ENCODE results near the gene EARS2. TPM values are rescaled to one million over a fixed set of nuclear protein-coding genes. Genes with fewer than 3 reads are reported as not detected.
"Not testable (repeated sequence)": the region's sequence is repeated elsewhere in the genome, so short reads cannot be mapped to it uniquely, and the experiment has no call there.

The EARS2 gene
- 10 to 100 TPM in 1 of 2 donors, 1 to 10 TPM in 1; 9.9 to 11.1 TPM for total RNA-seq
- long read RNA-seq, donor 1, partial matches to known transcripts: 2 of 6 reads
- long read RNA-seq, donor 1, other reads (novel, unspliced or antisense): 0 of 6 reads
- long read RNA-seq, donor 2, partial matches to known transcripts: 5 of 18 reads
- long read RNA-seq, donor 2, other reads (novel, unspliced or antisense): 6 of 18 reads

DNA sequence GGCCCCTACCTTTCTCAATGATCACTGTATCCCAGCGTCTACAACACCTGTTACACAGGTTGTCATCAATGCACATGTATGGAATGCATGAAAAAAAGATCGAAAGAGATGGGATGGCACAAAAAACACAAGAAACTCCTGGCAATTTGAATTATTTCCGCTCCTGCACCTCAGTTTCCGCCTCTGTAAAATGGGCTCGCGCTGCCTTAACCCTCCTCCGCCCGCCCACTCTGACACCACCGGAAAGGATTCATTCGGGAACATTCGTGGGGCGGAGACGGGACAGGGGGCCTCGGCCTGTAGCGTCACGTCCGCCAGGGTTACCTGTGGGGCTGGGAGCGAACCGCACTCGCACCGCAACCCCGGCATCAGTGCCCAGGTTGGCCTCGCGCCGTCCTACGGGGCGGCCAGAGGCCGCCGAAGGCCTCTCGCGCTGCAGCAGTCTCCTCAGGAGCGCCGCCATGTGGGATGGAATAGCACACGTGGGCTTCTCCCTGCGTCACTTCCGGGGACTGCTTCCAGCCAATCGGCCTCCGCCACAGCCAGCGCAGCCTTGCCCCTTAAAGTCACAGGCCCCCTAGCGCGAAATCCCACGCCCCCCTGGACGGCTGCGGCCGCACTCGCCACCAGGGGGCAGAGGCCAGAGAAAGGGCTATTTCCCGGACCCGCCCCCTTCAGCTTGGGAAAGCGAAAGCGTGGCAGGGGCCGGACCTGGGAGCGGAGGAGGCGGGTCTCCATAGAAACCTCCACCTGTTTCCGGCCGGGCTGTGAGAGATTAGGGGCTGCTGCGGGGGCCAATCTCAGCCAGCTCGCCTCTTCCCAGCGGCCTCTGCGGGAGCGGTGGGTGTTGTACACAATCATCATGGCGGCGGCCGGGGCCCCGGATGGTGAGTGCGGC, at the start of gene EARS2, which contains the start of gene UBFD1:
EARS2 (minus strand) TSS at position 470 of the 898 bp plus-strand sequence; CDS start at position 463, 7 bp downstream.
UBFD1 (plus strand) TSS at position 847 of the 898 bp plus-strand sequence; CDS start at position 863, 16 bp downstream.
- DNase-seq (ENCODE audit: low spot score): peak; percentile 99
- intact Hi-C loops (cut with DNase I): no loop called here

DNA sequence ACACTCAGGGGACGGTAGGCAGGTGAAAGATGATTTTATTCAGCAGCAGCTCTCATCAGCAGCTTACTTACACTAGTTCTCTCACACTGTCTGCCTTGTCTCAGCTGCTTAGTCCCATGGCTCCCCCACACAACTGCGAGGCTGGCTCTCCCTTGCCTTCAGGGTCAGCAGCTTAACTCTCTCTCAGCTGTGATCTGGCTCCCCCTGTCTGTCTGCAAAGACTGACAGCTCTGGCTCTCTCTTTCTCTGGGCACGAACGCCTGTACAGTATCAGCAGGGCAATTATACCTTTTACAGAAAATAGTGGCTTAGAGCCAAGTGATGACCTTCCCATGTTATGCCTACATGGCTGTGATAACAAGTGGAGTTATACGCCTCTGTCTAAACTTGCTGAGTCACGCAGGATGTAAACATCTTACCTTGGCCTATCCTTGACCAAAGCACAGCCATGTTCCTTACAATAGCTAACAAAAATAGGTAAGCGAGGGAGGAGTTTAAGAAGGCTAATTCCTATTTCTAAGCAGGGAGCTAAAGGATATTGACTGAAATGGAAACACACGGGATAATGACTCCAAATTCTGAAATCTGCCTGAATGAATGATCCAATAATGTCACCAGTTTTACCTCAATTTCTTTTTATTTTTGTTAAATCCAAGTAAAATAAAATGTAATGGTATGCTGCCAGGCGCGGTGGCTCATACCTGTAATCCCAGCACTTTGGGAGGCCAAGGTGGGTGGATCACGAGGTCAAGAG, 40.0 kb upstream of the EARS2 start:
- DNase-seq (ENCODE audit: low spot score): peak; percentile 50
- intact Hi-C loops (cut with DNase I): no loop called here

DNA sequence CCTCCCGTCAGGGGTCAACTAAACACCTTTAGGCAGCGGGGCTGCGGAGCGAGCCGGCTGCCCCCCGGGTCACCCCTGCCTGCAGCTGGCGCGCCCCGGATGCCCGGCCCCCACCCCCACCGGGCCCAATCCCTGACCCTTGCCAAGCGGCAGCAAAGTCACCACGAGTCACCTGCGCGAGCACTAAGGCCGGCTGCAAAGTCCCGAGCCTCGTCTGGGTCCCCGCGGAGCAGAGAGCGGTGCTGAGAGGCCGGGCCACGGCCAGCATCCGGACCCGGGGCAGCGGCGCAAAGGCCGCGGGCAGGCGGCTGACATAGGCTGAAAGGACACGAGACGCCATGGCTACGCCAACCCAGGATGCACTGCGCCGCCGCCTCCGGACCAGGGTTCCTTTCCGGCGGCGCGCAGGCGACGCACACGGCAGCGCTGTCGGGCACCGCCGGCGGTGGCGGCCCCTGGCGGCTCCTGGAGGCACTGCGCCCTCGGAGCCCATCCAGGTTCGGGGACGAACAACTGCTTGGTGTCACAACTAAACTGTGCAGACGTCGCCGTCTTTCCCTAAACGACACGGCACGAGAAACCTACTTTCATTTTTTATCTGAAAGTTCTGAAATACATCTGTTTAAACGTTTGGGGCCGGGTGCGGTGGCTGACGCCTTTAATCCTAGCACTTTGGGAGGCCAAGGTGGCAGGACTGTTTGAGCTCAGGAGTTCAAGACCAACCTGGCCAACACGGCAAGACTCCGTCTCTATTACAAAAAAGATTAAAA, 39.0 kb upstream of the EARS2 start, which contains the start of gene NDUFAB1:
NDUFAB1 (minus strand) TSS at position 366 of the 770 bp plus-strand sequence; CDS start at position 340, 26 bp downstream.
- intact Hi-C loops (cut with DNase I): no loop called here
- DNase-seq (ENCODE audit: low spot score): peak; percentile 97

DNA sequence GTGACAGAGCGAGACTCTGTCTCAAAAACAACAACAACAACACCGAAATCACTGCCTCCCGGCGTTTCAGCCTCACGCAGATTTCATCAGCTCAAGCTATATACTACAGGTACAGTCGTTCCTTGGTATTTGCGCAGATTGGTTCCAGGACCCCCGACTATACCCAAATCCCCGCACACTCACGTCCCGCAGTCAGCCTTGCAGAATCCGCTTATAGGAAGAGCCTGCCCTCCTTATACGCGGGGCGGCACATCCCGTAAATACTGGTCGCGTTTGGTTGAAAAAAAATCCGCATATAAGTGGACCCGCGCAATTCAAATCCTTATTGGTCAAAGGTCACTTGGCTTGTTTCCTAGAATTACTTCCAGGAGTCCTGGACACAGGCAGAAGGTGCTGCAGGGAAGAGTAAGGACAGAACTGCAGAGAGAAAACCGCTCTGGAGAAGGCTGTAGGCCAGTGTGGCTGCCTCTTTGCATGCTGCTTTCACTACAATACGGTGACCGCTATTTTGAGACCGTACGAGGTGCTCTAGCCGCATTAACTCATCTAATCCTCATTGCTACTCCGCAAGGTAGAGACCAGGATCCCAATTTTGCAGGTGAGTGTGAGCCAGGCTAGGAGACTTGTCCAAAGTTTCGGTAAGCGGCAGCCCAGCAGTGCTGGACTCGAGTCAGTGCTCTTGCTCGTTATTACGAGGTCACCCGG, 38.2 kb upstream of the EARS2 start:
- no peak for DNase-seq (ENCODE audit: low spot score)
- intact Hi-C loops (cut with DNase I): no loop called here

DNA sequence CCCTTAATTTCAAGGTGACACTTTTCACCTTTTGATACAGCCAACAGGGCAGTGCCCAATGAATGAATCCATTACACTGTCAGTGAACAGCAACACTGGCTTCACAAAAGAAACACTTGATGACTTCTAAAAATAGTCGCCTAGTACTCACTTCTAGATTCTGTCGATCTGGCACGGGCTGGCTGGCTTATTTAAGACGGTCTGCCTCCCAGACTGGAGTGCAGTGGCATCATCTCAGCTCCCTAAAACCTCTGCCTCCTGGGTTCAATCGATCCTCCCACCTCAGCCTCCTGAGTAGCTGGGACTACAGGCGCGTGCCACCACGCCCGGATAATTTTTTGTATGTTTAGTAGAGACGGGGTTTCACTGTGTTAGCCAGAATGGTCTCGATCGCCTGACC, 37.0 kb upstream of the EARS2 start:
- intact Hi-C loops (cut with DNase I): no loop called here
- DNase-seq (ENCODE audit: low spot score): peak; percentile 50

DNA sequence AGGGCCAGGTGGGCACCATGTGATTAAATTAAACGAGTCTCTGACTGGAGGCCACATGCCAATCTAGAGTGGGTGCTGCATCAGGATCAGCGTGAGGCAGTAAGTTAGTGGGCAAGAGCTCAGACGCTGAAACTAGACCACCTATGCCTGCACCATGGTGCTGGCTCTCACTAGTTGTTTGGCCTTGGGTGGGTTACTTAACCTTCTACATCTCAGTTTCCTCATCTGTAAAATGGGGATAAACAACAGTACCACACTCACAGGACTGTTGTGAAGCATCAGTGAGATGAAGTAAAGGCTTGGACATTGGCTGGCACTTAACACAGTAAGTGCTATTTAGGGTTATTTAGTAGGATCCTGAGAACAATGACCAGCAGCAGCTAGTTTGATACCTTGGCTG, 33.0 kb upstream of the EARS2 start:
- peak; percentile 23 for DNase-seq (ENCODE audit: low spot score)
- intact Hi-C loops (cut with DNase I): no loop called here

DNA sequence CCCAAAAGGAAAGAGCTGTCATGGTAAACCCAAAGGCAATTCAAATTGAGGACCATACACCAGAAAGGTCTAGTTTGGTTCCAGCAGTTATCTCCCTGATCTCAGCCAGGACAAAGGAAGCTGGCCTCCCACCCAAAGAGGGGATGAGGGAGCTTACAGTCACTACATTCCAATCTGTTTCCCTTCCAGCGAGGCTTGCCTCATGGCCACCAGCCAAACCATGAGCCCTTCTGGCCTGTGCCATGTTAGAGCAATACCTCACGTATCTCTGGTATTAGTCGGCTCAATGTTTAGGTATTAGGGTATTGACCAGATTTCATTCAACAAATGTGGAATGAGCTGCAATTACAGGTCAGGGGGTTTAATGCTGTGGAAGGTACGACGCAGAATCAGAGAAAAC, 30.6 kb upstream of the EARS2 start:
- peak; percentile 34 for DNase-seq (ENCODE audit: low spot score)
- intact Hi-C loops (cut with DNase I): no loop called here

DNA sequence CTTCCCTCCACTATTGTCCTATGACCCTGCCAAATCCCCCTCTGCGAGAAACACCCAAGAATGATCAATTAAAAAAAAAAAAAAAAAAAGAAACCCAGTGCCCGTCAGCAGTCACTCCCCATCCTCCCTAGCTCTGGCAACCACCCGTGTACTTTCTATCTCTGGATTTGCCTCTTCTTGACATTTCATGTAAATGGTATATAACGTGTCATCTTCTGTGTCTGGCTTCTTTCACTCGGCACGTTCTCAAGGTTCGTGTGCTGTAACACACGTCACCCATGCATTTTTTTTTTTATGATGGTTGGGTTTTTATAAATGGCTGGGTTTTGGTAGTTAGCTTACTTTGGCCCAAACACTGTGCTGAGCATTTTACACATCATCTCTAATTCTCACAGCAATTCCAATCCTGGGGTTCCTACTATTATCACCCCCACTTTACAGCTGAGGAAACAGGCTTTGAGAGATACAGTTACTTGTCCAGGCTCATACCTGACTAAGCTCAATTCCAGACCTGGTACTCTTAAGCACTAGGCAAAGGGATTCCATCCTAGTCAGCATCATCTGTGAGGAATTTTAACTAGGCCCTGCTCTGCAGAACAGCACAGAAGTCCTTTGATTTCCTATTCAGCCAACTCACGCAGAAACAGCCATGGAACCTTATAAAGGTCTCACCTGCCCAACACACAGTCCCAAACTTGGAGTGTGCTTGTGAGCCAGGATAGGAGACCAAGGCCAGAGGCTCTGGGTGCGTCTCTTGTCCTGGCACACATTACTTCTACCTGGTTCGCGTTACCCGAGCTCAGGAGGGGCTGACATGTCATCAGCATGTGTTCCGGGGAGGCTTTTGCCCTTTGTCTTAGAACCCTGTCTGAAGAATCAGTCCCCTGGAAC, 27.3 kb upstream of the EARS2 start:
- intact Hi-C loops (cut with DNase I): no loop called here
- no peak for DNase-seq (ENCODE audit: low spot score)

DNA sequence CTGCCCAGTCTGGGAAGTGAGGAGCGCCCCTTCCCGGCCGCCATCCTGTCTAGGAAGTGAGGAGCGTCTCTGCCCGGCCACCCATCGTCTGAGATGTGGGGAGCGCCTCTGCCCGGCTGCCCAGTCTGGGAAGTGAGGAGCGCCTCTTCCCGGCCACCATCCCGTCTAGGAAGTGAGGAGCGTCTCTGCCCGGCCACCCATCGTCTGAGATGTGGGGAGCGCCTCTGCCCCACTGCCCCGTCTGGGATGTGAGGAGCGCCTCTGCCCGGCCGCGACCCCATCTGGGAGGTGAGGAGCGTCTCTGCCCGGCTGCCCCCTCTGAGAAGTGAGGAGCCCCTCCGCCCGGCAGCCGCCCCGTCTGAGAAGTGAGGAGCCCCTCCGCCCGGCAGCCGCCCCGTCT, 26.1 kb upstream of the EARS2 start:
- DNase-seq (ENCODE audit: low spot score); intact Hi-C loops (cut with DNase I): not testable (repeated sequence)

DNA sequence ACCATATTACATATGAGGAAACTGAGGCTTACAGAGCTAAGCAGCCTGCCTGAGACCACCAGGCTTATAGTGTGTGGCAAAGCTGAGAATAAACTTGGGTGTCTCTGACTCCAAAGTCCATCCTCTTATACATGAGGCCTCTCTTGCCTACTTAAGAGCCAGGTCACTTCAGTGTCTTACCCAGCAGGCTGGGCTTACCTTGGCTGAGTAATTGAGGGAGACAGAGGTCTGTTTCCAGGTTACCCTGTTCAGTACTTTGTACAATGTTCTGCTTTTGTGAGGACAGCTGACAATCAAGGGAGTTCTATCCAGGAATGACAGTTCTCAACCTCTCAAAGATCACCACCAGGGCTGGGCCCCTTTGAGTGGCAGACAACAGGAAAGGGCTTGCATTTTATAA, 24.6 kb upstream of the EARS2 start:
- intact Hi-C loops (cut with DNase I): no loop called here
- DNase-seq (ENCODE audit: low spot score): no peak

DNA sequence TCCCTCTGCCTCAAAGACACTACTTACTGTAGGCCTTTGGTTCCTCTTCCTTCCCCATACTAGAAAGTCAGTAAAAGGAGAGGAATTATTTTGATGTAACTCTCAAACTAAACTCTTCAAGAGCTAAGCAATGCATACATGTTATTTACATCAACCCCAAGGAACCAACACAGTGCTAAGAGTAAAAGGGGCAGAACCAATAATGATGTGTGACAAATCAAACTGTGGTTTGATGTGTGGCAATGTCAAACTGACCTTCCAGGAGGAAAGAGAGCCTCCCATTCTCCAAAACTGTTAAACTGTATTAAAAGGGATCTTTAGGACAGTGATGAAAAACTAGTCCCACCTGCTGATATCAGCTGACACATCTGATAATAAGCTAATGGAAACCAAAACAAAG, 23.2 kb upstream of the EARS2 start:
- DNase-seq (ENCODE audit: low spot score): no peak
- intact Hi-C loops (cut with DNase I): no loop called here

DNA sequence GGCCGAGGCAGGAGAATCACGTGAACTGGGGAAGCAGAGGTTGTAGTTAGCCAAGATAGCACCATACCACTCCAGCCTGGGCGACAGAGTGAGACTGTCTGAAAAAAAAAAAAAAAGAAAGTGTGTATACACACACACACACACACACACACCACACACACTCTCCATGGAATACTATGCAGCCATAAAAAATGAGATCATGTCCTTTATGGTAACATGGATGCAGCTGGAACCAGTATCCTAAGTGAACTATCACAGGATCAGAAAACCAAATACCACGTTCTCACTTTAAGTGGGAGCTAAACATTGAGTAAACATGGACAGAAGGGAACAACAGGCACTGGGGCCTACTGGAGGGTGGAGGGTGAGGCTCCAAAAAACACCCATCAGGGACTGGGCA, 22.2 kb upstream of the EARS2 start:
- no peak for DNase-seq (ENCODE audit: low spot score)
- intact Hi-C loops (cut with DNase I): no loop called here

DNA sequence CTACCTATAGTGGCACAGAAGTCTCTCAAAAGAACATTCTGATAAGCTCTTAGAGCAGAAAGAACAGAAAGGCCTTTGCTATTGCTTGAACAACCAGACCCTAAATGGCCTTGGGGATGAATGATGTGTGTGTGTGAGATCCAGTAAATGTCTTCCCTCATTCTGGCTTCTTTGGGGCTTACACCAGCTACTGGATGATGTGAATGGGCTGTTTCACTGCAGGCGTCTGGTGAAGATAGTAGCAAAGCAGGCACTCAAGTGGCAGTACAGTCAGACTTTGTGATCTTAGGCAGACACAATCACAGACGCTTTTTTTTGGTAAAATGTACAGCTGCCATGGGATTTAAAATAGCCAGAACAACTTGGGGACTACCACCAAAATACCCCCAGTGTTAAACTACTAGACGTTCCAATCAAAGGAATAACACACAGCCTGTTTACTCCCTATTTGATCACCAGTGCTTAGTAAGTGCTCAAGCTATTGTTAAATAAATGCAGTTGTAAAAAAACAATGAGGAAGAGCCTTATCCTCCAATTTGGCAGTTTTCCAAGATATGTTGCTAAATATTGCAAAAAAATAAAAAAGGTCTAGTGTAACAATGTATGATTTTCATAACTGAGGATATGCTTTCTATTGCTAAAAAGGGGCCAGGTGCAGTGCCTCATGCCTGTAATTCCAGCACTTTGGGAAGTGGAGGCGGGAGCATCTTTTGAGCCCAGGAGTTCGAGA, 21.1 kb upstream of the EARS2 start:
- intact Hi-C loops (cut with DNase I): no loop called here
- no peak for DNase-seq (ENCODE audit: low spot score)

DNA sequence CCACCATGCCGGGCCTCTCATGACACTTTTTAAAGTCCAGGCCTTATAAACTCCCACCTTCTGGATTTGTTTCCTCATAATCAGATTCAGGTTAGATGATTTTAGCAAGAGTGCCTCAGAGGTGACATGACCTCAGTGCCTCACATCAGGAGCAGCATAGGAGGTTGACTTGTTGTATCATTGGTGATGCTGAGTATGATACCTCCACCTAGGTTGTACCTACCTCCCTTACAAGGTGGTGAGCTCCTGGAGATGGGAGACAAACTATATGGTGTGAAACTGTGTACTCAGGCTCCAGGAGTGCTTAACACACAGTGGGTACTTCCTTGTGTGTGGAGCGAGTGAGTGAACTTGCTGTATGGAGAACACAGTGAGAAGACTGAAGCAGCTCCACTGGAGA, 20.3 kb upstream of the EARS2 start:
- intact Hi-C loops (cut with DNase I): no loop called here
- DNase-seq (ENCODE audit: low spot score): no peak

DNA sequence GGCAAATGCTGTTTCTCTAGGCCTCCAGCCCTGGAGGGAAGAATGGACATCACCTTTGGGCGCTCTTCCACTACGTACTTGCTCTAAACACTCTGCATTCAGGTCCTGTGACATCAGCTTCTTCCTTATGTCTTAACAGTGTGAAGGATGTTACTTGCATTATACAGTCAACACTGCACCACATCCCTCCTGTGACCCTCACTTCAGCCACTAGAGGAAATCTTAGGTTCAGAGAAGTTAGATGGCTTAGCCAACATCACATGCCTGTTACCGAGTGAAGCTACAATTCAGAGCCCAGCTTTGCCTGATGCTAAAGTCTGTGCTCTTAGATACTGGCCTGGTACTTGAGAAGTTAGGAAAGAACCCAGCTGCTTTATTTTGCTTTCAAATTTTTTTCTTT, 18.7 kb upstream of the EARS2 start:
- DNase-seq (ENCODE audit: low spot score): no peak
- intact Hi-C loops (cut with DNase I): no loop called here

DNA sequence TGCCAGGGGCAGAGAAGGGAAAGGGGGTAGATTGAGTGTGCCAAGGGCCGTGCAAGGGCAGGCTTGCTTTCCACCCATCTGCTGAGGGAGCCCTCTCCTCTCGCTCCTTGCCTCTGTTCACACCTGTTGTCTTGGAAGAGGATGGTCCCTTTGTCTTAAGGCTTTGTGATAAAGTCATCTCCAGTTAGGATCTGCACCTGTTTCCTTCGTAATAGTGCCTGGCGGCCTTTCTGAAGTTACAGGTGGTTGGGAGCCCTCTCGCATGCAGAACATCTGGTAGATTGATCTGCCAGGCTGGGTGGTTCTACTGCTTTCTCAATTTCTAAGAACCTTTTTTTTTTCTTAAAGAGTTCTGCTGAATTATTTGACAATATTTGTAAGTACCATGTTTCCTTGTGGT, 16.7 kb upstream of the EARS2 start:
- peak; percentile 22 for DNase-seq (ENCODE audit: low spot score)
- intact Hi-C loops (cut with DNase I): no loop called here

DNA sequence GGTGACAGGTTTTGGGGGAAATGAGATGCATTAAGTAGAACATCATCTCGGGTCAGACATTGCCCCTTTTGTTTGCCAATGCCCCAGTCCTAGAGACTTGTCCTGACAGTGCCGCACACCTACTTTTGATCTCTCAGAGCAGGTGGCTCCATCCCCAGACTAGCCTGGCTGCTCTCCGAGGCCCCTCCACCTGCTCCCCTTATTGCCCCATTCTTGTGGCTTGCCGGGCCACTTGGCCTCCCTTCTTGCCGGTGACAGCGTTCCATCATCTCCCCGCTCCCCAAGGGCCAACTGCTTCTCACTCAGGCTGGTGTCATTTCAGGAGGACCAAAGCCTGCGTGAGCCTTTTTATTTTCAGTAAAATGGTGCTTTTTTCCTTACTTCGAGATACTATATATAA, 15.2 kb upstream of the EARS2 start:
- intact Hi-C loops (cut with DNase I): no loop called here
- DNase-seq (ENCODE audit: low spot score): no peak

All from posterior vena cava (tissue), 2 donors.